T-helper 2 cell treated with Interferon-gamma antibody and Interleukin-4, amounts not matched to agents 100 ng/mL and 5 ng/mL, for 36 hours (primary cell): ENCODE data around the gene ACSBG1. TPM values are rescaled to one million over a fixed set of nuclear protein-coding genes. Genes with fewer than 3 reads are reported as not detected.

Experiments
- intact Hi-C: fragments of 100-400 bp; cut with micrococcal nuclease; formaldehyde crosslinking; loops from one replicate; pipeline ENCODE4 v1.15.1; 2023
- total RNA-seq: library from RNA; stranded (reverse); gene quantifications from 2 replicates; pipeline ENCODE4 v1.2.3, GENCODE V29; 2022

The ACSBG1 gene
- total RNA-seq, 1 donor from 2014 or later, result not detected

- intact Hi-C loops, result no loop called here
These were observed 10.3 kb downstream of the ACSBG1 start for GRCh38 chr15:78224023-78224411.

- intact Hi-C loops, result no loop called here
These were observed 10.9 kb downstream of the ACSBG1 start for GRCh38 chr15:78223396-78224022.

GRCh38 chr15:78222745-78223395 is 11.5 kb downstream of the ACSBG1 start:
- intact Hi-C loops, result no loop called here

- intact Hi-C loops, result no loop called here
These were observed 13.7 kb downstream of the ACSBG1 start for GRCh38 chr15:78220713-78221112.

- intact Hi-C loops, result no loop called here
These were observed 17.9 kb downstream of the ACSBG1 start for GRCh38 chr15:78216276-78217104.

- intact Hi-C loops, result no loop called here
These were observed 20.4 kb downstream of the ACSBG1 start for GRCh38 chr15:78213956-78214355.

- intact Hi-C loops, result no loop called here
These were observed 21.0 kb downstream of the ACSBG1 start for GRCh38 chr15:78213425-78213750.

GRCh38 chr15:78212546-78213424 is 21.6 kb downstream of the ACSBG1 start:
- intact Hi-C loops, result no loop called here

GRCh38 chr15:78212008-78212407 is 22.4 kb downstream of the ACSBG1 start:
- intact Hi-C loops, result no loop called here

GRCh38 chr15:78211189-78211921 is 23.0 kb downstream of the ACSBG1 start:
- intact Hi-C loops, result no loop called here

GRCh38 chr15:78210349-78210717 is 24.0 kb downstream of the ACSBG1 start:
- intact Hi-C loops, result no loop called here

- intact Hi-C loops, result no loop called here
These were observed 24.6 kb downstream of the ACSBG1 start for GRCh38 chr15:78209646-78210348.

- intact Hi-C loops, result no loop called here
These were observed 25.3 kb downstream of the ACSBG1 start for GRCh38 chr15:78208887-78209645.

GRCh38 chr15:78208341-78208844 is 26.0 kb downstream of the ACSBG1 start:
- intact Hi-C loops, result no loop called here

GRCh38 chr15:78207641-78208340 is 26.6 kb downstream of the ACSBG1 start:
- intact Hi-C loops, result no loop called here

- intact Hi-C loops, result no loop called here
These were observed 27.3 kb downstream of the ACSBG1 start for GRCh38 chr15:78207110-78207458.

GRCh38 chr15:78206326-78207109 is 27.8 kb downstream of the ACSBG1 start:
- intact Hi-C loops, result no loop called here

- intact Hi-C loops, result no loop called here
These were observed 28.5 kb downstream of the ACSBG1 start for GRCh38 chr15:78205856-78206255.
